IPS DF 19.7 (cell line): ENCODE measurements around the gene LGALS8.
"Not testable (repeated sequence)": the region's sequence is repeated elsewhere in the genome, so short reads cannot be mapped to it uniquely, and the experiment has no call there.

Experiments used
- DNase-seq: peaks from one replicate; pipeline ENCODE4 v3.0.0-alpha.2; 2013; ENCODE audit warnings: low read depth, low spot score

The LGALS8 gene

DNA sequence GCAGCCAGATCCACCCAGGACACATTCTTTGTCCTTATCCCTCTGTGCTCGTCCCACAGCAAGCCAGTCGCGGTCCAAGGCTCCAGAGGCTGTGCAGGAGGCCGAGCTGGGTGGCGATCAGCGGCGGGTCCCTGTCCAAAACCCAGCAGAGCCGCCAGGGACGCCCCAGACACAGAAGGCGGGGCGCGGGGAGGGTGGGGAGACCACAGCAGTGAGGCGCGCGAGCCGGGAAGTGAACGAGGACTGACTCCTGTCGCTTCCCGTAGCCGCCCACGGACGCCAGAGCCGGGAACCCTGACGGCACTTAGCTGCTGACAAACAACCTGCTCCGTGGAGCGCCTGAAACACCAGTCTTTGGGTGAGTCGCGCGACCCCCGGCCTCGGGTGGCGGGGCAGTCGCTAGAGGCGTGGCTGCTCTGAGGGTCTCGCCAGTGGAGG is at the start of gene LGALS8:
Gene LGALS8 (plus strand): TSS at position 279 of the 438 bp plus-strand sequence. CDS start 2,089 bp downstream, outside the sequence.
- DNase-seq: no peak

DNA sequence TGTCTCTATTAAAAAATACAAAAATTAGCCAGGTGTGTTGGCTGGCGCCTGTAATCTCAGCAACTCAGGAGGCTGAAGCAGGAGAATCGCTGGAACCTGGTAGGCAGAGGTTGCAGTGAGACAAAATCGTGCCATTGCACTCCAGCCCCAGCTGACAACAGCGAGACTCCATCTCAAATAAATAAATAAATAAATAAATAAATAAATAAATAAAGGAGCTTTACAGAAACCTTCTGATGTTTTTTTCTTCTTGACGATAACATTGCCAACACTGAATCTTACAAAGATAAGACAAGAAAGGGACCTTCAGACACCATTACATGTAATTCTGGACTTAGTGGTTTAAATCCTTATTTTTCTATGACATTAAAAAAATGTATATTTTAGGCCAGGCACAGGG is 47.8 kb upstream of the LGALS8 start:
- no peak for DNase-seq

DNA sequence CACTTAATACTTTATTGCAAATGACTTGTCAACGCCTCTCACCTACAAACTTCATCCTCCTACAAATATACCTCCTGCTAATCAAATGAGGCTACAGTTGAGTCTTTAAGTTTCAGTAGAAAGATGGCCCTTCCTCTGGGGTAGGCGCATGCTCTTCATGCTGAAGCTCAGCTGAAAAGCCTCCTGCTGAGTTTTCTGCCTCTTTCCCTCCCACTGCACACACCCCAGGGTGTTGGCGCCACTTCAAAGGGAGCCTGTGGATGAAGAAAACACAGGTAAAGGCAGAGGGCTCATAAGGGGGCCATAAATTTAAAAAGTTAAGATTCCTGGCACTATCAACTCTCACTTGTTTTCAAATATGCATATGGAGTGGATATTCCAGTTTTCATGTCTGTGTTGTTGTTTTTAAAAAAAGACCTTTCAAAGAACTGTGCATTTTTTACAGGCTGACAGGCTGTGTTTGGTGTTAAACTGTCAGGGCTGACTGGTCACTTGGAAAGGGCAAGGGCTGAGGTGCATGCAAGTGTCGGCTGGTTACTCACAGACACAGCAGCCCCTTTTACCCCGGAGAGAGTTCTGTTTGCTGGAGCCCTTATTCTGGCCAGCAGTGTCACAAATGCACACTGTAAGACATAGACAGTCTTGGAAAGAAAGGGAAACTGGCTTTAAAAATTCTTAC is 42.9 kb upstream of the LGALS8 start:
- DNase-seq: no peak

DNA sequence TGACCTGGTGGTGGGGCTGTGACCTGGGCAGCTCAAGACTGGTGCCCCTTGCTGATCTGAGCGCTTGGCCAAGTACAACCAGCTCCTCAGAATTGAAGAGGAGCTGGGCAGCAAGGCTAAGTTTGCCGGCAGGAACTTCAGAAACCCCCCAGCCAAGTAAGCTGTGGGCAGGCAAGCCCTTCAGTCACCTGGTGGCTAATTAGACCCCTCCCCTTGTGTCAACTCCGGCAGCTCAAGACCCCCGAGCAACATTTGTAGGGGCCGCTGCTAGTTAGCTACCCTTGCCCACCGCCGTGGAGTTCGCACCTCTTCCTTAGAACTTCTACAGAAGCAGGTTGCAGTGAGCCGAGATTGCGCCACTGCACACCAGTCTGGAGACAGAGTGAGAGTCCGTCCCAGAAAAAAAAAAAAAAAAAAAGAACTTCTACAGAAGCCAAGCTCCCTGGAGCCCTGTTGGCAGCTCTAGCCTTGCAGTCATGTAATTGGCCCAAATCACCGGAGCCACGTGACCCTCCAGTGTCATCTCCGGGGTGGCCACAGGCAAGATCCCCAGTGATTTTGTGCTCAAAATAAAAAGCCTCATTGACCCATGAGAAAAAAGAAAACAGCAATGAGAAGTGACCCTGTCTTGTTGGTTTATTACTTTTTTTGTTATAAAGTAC is 39.3 kb upstream of the LGALS8 start:
- no peak for DNase-seq

DNA sequence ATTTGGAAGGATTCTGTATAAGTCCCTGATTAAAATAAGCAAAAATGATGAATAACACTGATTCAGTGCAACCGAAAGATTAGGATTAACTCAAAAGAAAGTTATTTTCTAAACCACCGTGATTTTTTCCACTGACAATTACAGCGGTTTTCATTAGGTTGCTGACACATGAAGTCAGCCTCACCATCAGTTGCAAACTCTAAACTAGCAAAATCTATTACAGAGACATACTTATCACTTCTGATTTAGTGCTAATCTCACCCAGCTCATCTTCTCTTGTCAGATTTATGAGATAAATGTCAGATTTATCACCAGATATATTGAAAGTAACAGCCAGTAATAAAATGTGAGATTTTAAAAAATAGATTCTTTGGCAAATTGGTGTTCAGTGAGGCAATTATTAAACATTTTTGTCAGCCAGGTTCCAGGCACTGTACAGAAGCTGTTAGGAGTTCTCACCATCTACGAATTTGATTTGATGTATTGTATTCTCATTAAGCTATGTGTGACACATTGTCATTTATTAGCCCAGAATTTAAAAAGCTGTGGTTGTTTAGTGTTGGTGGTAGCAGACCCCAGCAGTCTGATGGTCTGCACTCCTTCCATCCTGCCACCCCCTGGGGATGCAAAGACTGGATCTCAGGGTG is 37.3 kb upstream of the LGALS8 start:
- no peak for DNase-seq

DNA sequence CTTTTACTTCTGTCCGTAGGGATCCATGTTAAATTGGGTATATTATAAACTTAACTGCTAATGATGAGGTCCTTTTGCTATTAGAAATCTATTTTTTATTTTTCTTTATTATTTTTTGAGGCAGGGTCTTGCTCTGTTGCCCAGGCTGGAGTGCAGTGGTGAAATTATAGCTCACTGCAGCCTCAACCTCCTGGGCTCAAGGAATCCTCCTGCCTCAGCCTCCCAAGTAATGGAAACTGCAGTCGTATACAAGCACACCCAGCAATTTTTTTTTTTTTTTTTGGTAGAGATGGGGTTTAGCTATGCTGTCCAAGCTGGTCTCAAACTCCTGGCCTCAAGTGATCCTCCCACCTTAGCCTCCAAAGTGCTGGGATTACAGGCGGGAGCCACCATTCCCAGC is 34.6 kb upstream of the LGALS8 start:
- not testable (repeated sequence) for DNase-seq

DNA sequence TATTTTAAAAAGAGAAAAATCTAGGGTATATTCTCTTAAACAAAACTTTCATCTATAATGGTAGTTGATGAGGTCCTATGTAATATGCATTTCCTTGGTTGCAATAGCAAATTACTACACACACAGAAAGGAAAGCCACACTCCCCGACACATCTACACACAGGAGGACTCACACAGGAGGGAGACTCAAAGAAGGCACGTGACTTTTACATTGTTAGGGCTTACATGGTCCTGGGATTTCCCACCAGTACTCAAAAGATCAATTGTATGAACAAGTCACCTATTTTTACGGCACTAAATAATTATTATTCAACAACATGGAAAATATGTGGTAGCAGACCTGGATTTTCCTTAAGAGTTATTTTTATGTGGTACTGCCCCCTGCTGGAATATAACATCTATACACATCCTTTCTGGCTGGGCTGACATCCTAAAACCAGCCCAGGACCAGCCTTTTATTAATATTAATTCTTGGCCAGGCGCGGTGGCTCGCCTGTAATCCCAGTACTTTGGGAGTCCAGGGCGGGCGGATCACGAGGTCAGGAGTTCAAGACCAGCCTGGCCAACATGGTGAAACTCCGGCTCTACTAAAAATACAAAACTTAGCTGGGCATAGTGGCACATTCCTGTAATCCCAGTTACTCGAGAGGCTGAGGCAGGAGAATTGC is 33.9 kb upstream of the LGALS8 start:
- DNase-seq: no peak

DNA sequence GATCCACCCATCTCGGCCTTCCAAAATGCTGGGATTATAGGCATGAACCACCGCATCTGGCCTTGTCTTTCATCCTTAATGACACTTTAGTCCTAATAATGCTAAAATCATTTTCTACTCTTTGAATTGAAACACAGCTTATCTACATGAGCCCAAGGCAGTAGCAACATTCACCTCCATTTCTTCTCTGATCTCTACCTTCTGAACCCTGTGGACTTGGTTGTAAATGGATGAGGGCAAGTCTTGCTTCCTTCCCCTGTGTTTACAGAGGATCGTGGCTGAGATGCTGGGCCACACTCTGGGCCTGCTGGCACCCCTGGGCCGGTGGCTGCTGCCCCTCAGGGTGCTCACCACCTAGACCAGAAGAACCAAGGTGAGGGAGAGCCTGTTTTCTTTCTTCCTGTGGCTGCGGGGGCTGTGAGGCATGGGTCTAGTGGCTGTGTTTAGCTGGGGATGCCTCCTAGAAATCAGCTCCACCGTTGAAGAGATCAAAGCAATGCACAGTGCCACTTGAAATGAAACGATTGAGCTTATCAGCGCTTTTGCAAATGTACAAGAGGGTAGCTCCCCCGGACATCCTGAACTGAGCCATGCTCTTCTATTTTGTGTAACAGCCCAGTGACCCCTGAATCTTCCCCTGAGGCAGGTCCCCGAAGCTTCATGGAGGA is 32.2 kb upstream of the LGALS8 start:
- no peak for DNase-seq

DNA sequence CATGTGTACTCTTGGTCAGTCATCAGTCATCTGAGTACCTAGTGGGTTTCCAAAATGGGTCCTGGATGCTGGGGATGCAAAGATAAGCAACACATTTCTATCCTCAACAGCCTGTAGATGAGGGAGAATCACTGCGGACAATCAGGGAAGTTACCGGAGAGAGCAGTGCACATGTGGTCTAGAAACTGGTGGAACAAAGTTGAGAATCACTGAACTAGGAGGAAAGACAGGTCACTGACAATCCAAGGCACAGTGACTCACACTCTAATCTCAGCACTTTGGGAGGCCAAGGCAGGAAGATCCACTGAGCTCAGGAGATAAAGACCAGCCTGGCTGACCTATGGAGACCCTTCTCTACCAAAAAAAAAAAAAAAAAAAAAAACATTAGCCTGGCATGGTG is 31.4 kb upstream of the LGALS8 start:
- no peak for DNase-seq

DNA sequence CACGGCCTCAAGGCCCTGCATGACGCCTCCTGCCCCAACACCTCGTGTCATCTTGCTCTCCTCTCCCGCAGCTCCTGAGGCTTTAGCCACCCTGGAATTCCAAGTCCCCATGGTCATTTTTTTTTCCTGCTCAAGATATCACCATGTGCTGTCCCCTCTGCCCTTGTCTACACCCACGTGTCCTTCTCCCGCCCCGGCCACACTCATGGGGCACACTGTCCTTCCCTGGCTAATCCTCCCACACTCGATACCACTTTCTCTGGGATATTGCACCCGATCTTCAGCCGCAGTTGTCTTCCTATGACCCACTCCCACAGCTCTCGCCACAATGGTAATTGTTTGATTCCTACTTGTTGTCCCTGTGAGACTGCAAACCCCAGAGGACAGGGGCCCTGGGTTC is 29.7 kb upstream of the LGALS8 start:
- DNase-seq: no peak

DNA sequence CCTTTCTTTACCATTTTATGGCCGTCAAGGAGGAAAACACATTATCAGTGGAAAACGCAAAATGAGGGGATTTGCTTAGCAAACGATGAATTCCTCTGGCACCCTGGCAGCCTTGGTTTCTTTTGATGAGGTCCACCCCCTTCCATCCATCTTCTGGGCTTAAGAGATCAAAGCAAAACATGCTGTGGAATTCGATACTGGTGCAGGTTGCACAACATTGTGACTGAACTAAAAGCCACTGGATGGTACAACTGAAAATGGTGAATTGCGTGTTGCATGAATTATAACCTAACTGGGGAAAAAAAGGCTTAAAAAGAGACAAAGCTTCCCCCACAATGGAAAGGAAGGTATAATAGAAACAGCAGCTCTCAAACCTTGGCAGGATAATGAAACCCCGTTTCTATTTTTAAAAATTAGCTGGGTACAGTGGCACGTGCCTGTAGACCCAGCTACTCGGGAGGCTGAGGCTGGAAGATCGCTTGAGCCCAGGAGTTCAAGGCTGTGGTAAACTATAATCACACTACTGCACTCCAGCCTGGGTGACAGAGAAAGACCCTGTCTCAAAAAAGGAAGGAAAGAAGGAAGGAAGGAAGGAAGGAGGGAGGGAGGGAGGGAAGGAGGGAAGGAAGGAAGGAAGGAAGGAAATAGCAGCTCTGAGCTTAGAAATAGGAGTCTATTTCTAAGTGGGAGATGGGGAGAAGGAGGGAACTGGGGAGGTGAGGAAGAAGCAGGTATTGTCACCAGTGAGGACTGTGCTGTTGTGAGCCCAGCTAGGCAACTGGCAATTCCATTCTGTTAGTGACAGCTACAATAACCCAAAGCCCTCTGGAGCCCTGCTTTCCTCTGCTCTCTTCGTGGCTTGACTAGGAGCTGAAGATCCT is 29.0 kb upstream of the LGALS8 start:
- no peak for DNase-seq

DNA sequence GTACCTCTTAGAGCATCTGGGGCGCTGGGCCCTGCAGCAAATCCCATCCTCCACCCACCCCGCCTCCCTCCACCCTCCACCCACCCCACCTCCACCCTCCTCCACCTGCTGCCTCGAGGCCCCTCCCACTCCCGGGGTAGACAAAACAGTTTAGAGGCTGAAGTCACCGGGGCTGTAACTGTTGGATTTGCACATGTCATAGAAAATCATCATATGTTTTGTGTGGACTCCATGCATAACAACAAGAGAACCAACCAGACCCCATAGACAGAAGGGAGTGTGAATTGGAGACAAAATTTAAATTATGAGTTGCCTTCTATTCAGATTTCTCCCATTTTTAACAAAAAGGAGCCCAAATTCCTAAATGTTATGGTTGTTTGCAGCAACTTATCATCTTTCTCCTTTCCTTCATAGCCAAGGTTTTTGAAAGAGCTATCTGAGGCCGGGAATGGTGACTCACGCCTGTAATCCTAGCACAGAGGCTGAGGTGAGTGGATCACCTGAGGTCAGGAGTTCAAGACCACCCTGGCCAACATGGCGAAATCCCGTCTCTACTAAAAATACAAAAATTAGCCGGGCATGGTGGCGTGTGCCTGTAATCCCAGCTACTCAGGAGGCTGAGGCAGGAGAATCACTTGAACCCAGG is 28.2 kb upstream of the LGALS8 start:
- no peak for DNase-seq

DNA sequence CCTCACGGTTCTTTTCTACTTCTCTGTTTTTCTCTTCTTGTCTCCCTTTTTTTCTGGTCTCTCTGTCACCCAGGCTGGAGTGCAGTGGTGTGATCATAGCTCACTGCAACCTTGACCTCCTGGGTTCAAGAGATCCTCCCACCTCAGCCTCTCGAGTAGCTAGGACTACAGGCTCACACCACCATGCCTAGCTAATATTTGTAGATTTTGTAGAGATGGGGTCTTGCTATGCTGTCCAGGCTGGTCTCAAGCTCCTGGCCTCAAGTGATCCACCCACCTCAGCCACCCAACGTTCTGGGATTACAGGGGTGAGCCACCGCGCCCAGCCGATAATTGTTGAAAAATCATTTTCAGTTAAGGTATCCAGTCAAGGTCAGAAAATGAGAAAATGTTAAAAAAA is 25.9 kb upstream of the LGALS8 start:
- no peak for DNase-seq

DNA sequence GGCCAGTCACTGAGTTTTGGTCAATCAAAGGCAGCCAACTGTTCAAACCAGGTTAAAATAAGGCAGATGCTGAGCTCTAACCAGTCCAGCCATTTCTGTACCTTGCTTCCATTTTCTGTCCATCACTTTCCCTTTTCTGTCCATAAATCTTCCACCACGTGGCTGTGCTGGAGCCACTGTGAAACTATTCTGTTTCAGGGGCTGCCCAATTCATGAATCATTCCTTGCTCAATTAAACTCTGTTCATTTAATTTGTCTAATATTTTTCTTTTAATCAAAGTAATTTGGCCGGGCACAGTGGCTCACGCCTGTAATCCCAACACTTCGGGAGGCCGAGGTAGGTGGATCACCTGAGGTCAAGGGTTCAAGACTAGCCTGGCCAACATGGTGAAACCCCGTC is 22.7 kb upstream of the LGALS8 start:
- DNase-seq: no peak

DNA sequence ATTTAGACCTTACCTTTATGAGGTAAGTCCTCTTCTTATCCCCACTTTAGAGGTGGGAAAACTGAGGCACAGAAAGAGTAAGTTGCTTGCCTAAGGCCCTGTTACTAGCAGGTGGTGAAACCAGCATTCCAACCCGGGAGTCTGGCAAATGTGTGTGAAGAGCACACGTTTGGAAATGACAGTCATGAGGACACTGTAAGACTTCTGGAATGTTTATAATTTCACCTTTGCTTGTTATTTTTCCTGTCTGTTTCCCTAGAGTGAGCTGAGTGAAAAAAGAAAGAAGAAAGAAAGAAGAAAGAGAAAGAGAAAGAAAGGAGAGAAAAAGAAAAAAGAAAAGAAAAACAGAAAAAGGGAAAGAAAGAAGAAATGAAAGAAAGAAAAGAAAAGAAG is 21.2 kb upstream of the LGALS8 start:
- no peak for DNase-seq

DNA sequence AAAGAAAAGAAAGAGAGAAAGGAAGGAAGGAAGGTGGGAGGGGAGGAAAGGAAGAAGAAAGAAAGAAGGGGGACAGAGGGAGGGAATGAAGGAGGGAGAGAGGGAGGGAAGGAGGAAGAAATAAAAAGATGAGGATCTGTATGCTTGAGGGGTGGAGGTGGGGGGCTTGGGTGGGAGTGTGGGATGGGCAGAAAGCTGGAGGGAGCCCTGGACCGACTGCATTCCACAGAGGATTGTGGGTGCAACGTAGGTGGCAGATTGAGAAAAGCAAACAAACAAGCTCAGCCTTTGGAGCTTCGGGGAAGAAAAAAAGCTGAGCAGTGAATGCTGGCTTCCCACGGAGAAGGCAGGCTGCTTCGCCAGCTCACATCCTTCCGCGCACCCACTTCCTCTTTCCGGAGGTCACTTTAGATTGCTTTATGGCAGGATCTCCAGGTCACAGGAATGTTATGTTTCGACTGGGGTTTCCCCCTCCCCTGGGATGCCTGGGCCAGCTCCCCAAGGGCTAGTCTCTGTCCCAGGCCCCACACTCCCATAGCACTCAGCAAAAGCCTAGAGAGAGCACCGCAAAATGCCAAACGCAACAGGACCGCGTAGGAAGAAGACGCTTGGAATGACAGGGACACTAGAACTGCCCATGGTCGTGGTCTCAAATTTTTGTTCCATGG is 20.7 kb upstream of the LGALS8 start:
- DNase-seq: peak; percentile 81

DNA sequence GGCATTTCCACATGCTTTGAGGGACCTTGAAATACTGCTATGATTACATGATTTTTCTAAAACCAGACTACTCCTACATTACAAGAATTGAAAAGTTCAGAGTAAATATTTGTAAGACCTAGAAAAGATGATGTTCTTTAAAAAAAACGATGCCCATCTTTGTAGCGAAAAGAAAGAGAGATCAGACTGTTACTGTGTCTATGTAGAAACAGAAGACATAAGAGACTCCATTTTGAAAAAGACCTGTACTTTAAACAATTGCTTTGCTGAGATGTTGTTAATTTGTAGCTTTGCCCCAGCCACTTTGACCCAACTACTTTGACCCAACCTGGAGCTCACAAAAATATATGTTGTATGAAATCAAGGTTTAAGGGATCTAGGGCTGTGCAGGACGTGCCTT is 19.4 kb upstream of the LGALS8 start:
- not testable (repeated sequence) for DNase-seq

DNA sequence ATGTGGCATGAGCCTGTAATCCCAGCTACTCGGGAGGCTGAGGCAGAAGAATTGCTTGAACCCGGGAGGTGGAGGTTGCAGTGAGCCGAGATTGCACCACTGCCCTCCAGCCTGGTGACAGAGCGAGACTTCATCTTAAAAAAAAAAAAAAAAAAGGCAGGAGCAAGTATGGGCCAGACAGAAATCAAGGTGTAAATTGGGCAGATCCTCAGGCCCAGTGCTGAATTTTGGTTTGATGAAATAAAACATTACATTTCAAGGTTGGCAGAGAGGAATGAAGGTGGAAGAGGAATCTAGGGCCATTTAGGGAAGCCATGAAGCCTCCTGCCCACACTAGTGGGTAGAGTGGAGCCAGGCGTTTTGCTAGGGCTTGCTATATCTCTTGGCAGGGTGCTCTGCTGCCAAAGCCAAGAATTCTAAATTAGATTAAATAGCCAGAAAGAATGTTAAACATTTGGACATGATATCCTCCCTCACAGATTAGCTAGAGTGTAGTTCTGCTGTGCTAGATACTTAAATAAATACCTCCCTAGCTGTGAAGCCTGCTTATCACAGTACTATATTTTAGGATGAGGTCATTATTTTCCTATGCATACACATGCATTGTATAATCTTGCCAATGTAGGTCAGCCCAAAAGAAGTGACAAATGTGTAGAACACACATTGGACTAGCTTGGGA is 16.6 kb upstream of the LGALS8 start:
- DNase-seq: no peak

DNA sequence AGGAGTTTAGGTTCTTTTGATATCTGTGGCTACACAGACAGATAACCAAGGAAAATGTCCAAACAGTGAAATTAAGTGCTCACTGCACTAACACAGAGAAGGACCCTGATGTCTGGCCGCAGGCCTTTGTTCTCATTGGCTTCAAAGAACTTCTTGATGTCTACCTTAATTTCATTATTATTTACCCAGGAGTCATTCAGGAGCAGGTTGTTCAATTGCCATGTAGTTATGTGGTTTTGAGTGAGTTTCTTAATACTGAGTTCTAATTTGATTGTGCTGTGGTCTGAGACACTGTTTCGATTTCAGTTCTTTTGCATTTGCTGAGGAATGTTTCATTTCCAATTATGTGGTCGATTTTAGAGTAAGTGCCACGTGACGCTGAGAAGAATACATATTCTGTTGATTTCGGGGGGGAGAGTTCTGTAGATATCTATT is 15.2 kb upstream of the LGALS8 start:
- DNase-seq: no peak
